Activated CD8-positive, alpha-beta memory T cell treated with anti-CD3 and anti-CD28 coated beads, Interleukin-2, amount 50 U/mL, for 4 hours (primary cell): Measurements from ENCODE around the gene SRSF4.
A peak's percentile ranks its signal among the peaks of the same experiment; 100 is the strongest.

Experiments
- DNase-seq: peaks from one replicate; pipeline ENCODE4 v3.0.0-alpha.2; 2020

The SRSF4 gene

DNA sequence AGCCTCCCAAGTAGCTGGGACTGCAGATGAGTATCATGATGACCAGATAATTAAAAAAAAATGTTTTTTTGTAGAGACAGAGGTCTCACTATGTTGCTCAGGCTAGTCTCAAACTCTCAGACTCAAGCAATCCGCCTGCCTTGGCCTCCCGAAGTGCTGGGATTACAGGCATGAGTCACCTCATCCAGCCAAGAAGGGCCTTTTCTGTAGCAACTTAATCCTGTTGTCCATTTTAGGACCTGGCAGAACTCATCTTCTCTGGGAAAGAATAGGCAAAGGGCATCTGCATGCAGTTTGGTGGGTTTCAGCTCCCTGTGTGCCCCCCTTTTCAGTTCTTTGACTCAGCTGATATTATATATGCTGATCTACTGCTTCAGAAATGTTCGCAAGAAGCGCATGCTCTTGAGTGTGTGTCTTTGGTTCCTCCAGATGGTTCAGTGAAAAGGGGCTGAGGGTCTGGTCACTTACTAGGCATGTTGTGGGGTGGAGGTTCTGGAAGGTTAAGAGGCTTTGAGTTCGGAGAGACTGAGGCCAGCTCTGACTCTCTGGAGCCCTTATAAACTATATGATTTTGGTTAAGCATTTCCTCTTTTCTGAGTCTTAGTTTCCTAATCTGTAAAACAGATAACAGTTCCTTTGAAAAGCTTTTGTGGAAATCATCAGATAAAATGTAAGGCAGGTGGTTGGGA, 19.4 kb upstream of the SRSF4 start:
- no peak for DNase-seq

- DNase-seq, result no peak
These were observed 16.3 kb upstream of the SRSF4 start for GRCh38 chr1:29197993-29198392.

GRCh38 chr1:29197590-29197924, 15.9 kb upstream of the SRSF4 start:
- no peak for DNase-seq

DNA sequence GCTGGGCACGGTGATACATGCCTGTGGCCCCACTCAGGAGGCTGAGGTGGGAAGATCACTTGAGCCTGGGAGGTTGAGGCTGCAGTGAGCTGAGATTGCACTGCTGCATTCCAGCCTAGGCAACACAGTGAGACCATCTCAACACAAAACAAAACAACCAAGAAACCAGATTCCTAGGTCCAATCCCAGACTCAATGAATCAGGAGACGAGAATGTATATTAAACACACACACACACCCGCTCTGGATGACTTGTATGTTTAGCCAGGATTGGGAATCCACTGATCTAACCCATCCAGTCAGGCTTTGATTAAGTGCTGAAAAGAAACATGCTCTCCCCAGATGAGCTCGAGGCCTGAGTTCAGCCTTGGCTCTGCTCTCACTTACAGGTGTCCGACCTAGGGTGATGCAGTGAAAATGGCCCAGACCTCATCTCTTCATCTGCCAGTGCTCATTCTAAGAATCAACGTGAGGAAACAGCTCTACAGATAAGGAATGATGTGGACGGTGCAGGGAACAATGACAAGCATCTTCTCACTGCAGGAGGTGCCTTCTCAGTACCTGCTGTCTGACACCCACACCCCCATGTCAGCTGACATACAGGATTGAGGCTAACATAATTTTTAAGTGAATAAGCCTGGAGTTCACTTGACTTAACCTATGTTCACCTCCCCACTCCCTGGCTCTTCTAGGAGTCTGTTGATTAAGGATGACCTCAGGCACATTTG, 15.3 kb upstream of the SRSF4 start:
- DNase-seq, result no peak

GRCh38 chr1:29195881-29196291, 14.2 kb upstream of the SRSF4 start:
- DNase-seq, result no peak

- no peak for DNase-seq
These were observed 12.3 kb upstream of the SRSF4 start for GRCh38 chr1:29193879-29194455.

- DNase-seq, result no peak
These were observed 9.0 kb upstream of the SRSF4 start for GRCh38 chr1:29190718-29191117.

DNA sequence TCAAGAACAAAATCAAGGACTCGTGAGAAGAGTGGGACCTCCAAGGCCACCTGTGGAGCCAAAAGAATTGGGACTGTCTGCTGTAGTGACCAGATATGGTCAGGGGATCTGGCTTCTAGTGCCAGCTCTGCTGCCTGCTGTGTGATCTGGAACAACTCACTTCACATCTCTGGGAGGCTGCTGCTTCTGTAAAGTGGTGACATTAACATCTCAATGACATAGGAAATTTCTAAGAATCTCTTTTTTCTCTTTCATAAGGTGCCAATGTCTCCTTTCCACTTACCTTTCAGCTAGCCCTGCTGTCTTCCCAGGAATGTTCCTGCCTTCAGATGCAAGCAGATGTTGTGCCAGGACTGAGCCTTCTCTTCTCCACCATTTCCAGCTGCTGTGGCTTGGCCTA, 5.0 kb upstream of the SRSF4 start:
- DNase-seq, result no peak

DNA sequence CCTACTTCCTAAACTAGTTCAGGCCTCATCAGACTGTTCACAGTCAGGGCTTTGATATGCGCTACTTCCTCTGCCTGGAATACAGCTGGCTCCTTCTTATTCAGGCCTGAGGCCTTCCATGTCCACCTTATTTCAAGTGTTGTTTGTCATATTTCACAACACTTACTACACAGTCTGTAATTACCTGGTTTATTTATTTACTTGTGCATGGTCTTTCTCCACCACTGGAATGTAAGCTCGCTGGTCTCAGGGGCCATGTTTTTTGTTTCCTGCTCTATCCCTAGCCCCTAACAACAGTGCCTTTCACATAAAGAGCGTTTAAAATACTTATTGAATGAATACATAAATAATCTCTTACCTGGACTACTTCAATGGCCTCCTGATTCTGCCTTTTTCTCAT, 4.6 kb upstream of the SRSF4 start:
- no peak for DNase-seq

- no peak for DNase-seq
These were observed 1.6 kb upstream of the SRSF4 start for GRCh38 chr1:29183287-29183686.

GRCh38 chr1:29180497-29181412, 945 bp downstream of the SRSF4 start:
- DNase-seq, result peak; percentile 22

GRCh38 chr1:29179641-29180184, 2.0 kb downstream of the SRSF4 start:
- no peak for DNase-seq

DNA sequence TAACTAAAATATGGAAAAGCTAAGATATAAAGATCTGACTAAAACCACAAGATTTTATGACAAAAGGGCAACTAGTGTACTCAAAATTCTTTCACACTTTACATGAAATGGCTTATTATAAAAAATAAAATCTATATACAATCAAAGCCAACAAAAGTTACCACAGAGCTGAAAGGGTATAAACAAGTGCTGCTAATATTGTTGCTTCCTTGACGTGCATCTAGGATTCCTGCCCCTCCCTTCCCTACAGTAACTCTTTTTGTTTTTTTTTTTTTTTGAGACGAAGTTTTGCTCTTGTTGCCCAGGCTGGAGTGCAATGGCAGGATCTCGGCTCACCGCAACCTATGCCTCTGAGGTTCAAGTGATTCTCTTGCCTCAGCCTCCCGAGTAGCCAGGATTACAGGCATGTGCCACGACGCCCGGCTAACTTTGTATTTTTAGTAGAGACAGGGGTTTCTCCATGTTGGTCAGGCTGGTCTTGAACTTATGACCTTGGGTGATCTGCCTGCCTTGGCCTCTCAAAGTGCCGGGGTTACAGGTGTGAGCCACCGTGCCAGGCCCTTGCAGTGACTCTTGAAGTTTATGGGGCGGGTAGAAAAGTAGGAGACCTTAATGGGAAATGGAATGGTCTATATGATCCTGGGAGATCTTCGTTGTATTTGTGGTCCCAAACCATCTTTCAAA, 4.5 kb downstream of the SRSF4 start:
- DNase-seq, result no peak

DNA sequence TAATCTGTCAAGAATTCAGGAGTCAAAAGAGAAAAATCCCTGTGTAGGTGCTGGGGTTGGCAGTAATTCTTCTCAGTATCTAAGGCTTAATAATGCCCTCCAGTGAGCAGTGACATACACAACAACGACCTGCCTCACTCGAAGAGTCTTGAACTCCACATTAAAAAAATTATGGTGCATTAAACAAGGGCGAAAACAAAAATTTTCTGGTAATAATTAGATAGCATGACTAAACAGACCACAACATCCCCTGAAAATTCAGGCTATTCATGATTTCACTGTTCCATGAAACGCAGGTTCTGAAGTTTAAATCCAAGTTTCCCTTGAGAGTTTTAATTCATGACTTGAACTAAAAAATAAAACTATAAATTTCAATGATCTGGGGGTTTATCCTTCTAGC, 5.1 kb downstream of the SRSF4 start:
- DNase-seq, result no peak

DNA sequence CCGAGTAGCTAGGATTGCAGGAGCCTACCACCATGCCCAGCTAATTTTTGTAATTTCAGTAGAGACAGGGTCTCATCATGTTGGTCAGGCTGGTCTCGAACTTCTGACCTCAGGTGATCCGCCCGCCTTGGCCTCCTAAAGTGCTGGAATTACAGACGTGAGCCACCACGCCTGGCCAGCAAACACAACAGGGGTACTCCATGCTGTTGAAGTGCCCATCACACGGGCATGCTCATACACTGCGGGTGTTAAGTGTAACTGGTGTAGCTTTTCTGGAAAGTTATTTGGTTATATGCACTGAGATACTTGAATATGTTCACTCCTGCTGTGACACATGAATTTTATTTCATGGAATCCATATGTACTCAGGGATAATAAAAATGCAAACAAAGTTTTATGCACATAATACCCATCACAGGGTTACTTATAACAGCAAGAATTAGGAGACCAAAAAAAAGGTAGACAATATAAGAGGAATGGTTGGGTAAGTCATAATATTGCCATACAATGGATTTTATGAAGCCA, 9.2 kb downstream of the SRSF4 start:
- no peak for DNase-seq

GRCh38 chr1:29171521-29171920, 10.2 kb downstream of the SRSF4 start:
- DNase-seq, result no peak

DNA sequence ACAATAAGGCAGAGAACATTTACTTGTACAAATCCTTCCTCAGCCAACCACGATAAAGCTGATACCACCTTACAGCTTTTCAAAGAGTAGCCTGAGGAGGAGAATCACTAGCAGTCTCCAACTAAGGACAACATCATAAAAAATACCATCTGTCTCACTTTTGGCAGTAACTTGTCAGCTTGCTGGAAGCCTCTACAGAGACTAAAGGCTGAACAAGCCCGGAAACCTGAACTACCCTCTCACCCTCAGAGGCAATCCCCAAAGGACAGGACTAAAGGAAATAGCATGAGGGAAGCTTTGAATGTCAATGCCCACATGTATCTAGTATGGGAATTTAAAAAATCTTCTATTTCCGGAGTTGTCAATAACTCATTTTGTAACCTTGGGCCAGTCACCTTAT, 10.6 kb downstream of the SRSF4 start:
- DNase-seq, result no peak

DNA sequence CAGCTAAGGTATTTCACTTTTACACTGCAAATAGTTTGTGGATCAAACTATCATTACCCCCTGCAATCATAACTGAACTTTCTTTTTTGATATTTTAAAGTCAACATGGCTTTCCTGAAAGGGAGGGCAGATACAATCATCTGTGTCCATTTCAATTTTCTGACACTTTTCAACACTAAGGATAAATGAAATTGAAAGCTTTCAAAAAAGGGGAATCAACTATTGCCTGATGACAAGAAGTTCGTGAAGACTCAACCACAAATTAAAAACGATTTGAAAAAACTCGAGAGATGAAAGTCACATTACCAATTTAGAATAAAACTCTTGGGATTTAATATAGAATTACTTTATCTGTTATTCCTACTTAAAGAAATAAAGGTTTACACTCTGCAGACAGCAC, 11.7 kb downstream of the SRSF4 start:
- DNase-seq, result no peak

DNA sequence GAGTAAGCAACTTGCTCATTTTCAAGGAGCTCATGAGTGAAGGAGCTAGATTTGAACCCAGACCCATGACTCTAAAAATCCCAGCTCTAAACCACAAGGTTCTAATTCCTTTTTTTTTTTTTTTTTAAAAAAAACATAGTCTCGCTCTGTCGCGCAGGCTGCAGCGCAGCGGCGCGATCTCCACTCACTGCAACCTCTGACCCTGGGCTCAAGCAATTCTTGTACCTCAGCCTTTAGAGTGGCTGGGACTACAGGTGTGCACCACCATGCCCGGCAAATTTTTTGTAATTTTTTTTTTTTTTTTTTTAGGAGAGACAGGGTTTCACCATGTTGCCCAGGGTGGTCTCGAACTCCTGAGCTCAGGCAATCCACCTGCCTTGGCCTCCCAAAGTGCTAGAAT, 13.8 kb downstream of the SRSF4 start:
- DNase-seq, result no peak

- DNase-seq, result no peak
These were observed 15.3 kb downstream of the SRSF4 start for GRCh38 chr1:29166291-29166878.

- DNase-seq, result no peak
These were observed 17.1 kb downstream of the SRSF4 start for GRCh38 chr1:29164588-29164987.
